HK-2 (cell line): ENCODE data around the gene PRDM16.

Experiments used
- DNase-seq: peaks from one replicate; pipeline ENCODE4 v3.0.0-alpha.2; 2018; ENCODE audit not compliant: unreplicated experiment

The PRDM16 gene

DNA sequence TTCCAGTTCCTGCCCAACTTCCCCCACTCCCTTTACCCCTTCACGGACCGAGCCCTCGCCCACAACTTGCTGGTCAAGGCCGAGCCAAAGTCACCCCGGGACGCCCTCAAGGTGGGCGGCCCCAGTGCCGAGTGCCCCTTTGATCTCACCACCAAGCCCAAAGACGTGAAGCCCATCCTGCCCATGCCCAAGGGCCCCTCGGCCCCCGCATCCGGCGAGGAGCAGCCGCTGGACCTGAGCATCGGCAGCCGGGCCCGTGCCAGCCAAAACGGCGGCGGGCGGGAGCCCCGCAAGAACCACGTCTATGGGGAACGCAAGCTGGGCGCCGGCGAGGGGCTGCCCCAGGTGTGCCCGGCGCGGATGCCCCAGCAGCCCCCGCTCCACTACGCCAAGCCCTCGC lies 343.4 kb downstream of the PRDM16 start:
- DNase-seq, result no peak

DNA sequence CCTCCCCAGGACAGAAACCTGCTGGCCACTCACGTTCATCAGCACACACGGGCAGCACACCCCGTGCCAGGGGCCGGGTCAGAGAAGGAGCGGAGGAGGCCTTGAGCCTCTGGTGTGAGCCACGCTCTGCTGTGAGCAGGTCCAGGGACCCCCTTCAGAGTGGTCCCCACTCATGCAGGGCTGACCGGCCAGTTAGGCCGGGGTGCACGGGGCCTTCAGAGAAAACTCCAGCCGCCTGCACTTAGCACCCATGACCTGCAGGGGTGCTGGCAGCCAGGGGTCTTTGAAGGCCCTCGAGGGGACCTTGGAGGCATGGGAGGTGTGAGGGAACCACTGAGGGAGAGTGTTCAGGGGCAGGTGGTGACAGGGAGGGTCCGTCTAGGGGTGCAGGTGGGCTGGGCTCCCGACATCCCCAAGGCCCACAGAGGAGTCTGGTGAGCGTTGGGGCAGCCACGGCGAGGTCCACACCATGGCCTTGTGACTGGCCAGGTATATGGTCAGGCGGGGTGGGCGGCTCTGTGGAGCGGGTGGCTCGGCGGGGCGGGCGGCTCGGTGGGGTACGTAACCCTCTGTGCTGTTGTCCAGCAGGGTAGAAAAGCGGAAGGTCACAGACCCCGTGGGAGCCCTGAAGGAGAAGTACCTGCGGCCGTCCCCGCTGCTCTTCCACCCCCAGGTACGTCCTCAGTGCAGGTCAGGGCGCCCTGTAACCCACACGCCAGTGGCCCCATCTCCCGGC lies 345.1 kb downstream of the PRDM16 start:
- DNase-seq, result no peak

DNA sequence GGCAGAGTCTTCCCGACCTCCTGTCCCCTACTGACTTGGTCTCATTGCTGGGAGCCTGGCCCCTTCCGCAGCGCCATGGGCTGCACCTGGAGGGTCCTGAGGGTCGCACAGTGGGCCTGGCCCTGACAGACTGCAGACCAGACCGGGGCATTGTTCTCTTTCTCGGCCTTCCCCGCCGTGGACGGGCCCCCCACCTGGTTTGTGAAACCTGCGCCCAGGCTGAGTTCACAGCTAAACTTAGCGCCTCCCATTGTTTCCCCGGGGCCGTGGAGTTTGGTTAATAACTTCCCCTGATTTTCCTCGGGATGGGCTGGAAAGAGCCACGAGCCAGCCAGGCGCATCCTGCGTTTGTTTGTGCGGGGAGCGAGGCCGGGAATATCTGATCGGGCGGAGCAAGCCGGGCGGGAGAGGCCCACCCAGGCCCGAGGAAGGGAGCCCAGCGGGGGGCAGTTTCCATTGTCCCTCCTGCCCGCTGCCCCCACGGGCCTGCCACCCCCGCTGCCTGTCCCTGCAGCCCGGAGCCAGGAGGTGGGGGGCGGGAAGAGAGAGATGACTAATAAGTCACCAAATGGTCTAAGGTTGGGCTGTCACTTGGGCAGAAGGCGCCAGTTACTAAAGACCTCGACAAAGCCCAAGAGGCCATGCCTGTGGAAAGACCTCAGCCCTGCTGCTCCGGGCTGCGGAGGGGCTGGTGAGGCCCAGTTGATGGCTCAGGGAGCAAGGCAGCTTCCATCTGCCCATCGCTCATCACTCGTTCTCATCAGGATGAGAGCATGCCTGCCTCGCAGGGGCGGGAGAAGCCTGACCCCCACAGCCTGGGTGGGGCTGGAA lies 346.5 kb downstream of the PRDM16 start:
- no peak for DNase-seq

DNA sequence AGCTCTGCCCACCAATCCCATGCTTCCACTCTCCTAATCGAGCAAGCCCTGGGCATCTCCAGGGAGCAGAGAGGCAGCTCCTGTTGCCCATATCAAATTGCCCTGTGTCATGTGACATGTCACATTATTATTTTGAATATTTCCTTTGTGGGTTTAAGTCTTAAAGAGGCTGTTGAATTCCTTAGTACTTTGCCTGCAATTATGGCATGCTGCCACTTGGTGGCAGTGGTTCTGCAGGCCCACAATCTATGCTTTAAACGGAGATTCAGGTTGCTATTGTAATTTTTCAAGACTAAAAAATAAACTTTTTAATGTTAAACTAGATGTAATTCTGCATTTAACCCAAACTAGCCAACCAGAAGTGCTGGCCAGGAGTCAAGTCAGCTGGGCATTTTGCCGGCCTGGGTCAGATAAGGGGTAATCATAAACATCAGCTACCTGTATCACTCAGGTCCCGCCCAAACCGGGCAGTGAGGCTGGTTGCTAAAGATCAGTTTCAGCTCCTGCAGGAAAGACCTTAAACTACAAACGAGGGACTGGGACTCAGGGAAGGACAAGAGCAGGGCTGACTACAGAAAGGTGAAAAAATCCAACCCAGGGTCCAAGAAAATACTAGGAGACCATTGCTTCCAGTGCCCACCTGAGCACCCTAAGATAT lies 348.2 kb downstream of the PRDM16 start:
- no peak for DNase-seq

DNA sequence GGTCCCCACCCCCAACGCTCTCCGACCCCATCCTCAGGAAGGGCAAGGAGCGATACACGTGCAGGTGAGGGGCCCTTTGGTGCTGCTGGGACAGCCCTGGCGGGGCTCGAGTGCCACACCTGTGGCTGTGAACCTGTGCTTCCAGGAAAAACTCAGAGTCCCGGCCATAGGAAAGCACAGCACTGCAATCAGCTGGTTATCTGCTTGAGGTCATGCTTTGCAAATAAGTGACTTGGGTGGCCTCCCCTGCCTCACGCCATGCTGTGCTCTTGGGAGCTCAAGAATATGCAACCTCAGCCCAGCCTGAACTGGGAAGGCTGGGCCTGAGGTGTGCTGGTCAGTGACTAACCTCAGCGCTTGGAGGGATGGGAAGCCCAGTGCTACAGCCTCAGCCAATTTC lies 348.9 kb downstream of the PRDM16 start:
- no peak for DNase-seq

DNA sequence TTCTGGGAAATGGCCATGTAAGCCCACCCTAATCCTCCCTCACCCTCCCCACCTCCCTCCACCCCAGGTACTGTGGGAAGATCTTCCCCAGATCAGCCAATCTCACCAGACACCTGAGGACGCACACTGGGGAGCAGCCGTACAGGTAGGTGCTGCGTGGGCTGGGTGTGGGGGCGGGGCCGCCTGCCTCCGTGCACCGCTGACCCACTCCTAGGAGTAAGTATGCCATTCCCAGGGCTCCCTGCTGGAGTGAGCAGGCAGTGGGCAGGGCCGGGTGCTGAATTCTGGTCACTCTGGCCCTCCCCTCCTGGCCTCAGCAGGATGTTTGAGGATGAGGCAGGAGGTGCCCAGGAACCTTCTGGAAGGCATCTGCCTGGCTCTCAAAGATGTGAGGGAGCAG lies 349.6 kb downstream of the PRDM16 start:
- no peak for DNase-seq

DNA sequence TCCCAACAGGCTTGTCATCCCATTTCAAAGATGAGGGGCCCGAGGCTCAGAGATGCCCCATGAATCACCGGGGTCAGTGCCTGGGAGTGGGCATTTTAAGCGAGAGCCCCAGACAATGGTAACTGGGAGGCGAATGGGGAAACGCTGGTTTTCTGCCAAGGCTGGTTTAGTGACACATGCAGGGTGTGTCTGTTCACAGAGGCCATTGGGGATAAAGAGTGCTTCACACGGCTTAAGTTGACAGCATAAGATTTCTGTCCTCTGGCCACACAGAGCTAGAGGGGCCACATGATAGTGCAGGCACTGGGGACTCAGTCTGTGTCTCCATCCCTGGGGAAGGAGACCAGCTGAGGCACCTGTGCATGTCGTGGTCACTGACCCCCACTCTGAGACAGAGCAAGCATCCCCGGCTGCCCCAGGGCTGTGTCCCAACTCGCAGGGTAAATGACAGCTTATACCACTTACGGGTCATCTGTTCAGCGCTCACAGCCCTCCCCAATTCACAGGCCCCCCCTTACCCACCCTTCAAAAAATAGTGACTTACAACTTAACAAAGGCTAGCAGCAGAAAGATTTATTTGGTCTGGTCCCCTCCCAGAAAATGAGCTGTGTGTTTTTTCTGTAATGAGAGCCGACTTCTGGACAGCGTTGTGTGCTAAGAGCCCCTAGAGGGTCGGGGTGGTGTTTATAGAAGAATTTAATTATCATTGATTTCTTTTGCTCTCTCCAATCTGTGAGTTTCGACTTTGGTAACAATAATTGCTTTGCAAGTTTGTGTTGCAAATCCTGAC lies 350.6 kb downstream of the PRDM16 start:
- no peak for DNase-seq

DNA sequence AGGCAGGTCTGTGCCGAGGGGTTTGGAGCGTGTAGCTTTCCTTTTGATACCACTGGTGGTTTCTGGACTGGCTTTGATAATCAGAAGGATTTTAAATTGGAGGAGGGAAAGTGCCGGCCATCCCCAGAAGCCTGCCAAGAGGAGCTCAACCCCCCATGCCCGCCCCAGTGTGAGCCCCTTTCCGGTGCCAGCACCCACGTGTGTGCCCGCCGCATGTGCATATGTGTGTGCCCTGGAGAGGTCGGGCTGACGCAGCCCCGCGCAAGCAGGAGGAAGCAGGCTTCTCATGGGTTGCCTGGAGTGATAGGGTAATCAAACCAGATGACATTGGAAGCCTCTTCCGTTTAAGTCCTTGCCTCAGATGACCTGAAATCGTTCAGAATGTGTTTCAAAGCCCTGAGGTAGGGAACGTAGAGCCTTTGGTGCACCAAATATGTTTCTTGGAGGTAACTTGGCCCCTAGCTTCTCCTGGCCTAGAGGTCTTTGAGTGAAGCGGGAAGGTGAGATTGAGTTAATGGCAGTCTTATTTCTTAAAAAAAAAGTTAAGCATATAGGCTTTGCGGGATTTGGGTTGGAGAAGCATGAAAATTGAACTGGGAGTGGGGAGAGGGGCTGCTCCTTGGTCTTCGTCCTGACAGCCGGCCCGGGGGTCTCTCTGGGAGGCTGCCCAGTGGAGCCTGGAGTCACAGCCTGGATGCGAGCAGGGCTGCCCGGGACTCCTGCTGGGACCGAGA lies 351.4 kb downstream of the PRDM16 start:
- no peak for DNase-seq

DNA sequence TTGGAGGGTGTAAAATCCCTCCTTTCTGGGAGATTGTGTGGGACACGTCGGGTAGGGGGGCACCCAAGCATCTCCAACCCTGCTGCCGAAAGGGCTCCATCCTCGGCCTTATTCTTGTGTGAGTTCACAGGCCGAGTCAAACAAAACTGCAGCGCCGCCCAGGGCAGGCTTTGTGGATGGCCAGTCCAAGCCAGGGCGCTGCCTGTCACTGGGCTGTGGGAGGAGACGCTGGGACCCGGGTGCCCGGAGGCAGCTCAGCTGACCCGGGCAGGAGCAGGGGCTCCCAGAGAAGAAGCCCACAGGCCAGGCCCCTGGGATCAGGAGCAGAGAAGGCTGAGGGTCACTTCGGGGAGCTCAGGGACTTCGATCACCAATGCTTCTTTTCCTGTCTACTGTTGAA lies 353.6 kb downstream of the PRDM16 start:
- DNase-seq, result no peak

DNA sequence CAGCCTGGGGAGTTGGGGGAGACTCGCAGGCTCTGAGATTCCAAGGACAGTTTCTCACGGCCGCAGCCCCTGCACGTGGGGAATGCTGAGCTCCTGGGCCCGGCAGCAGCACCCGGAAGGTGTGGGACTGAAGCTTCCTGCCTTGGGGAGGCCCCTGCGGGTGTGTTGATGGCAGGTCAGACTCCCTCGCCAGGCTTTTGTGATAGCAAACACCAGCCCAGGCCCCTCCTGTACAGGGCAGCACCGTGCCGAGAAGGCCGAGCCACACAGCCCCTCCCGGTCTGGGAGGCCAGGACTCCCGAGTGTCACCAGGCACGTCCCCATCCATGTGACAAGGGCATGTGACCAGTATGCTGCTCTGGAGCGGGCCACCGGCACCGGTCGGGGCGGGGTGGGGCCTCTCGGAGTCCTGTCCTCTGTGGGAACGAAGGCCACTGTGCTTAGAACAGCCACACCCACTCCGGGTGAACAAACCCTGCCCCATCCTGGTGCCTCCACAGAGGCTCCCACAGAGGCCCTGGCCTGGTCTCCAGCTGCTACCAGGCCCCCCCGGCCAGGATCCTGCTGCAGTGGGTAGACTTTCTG lies 354.3 kb downstream of the PRDM16 start:
- DNase-seq, result no peak

DNA sequence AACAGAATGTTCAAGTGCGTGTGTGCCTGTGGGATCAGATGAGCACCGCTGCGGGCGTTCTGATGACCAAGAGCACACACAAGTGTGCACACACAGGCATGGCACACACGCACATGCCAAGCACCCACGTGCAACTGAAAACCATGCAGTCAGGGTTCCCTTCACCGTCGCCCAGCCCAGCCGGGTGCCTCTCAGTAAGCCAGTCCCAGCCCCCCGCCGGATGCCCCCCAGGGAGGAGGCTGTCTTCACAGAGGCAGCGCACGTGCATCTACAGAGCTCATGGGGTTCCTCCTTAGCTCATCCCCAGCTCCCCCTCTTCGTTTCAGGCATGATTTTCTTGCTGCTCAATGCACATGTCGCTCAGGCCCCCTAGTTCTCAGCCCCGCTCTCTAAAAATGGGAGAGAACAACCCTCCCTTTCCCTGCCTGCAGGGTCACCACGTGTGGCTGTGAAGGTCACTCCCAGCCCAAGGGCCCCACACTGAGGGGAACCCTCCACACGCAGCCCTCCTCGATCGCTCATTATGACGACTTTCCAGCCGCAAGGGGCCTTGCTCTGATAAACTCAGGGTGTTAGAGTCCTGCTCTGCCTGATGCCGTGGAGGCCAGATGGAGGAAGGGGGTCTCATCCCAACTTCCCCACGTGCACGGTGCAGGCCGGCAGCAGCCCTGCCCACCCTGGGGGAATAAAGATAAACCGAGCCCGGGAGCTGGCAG lies 355.1 kb downstream of the PRDM16 start:
- no peak for DNase-seq

DNA sequence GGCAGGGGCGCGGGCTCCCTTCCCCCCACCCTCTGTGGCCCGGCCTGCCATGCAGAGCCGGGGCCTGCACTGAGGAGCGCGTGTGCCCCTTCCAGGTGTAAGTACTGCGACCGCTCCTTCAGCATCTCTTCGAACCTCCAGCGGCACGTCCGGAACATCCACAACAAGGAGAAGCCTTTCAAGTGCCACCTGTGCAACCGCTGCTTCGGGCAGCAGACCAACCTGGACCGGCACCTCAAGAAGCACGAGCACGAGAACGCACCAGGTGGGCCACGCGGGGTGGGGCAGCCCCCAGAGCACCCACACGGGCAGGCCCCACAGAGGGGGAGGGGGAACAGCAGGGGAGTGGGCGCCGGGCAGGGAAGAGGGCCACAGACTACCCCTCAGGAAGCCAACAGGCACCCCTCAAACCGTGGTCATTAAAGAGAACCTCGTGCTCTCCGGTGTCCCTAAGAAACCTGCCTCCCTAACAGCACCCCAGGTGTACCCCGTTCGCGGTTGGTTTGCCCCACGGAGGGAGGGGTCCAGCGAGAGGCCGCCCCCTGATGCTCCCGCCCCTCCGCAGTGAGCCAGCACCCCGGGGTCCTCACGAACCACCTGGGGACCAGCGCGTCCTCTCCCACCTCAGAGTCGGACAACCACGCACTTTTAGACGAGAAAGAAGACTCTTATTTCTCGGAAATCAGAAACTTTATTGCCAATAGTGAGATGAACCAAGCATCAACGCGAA lies 356.6 kb downstream of the PRDM16 start:
- no peak for DNase-seq

DNA sequence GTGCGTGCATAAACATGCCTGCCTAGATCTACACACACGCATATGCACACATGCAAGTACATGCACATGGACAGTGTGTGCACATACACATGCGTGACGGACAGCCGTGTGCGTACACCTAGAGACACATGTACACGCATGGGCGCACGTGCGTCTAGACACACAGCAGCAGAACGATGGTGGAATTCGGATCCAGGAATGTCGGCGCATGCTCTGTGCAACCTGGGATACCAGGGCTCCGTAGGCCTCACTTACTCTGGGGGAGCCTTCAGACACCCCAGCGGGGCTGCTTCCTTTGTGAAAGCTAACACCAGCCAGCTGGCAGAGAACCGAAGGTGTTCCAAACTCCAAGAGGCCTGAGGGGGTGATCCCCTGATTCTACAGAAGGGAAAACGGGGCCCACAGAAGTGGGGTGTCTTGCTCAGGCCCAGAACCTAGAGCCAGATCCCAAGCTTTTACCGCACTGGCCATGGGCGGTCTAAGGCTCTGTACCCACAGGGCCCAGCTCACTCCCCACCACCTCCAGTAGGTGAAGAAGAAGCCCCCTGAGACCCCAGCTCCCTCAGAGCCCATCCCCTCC lies 358.0 kb downstream of the PRDM16 start:
- no peak for DNase-seq

DNA sequence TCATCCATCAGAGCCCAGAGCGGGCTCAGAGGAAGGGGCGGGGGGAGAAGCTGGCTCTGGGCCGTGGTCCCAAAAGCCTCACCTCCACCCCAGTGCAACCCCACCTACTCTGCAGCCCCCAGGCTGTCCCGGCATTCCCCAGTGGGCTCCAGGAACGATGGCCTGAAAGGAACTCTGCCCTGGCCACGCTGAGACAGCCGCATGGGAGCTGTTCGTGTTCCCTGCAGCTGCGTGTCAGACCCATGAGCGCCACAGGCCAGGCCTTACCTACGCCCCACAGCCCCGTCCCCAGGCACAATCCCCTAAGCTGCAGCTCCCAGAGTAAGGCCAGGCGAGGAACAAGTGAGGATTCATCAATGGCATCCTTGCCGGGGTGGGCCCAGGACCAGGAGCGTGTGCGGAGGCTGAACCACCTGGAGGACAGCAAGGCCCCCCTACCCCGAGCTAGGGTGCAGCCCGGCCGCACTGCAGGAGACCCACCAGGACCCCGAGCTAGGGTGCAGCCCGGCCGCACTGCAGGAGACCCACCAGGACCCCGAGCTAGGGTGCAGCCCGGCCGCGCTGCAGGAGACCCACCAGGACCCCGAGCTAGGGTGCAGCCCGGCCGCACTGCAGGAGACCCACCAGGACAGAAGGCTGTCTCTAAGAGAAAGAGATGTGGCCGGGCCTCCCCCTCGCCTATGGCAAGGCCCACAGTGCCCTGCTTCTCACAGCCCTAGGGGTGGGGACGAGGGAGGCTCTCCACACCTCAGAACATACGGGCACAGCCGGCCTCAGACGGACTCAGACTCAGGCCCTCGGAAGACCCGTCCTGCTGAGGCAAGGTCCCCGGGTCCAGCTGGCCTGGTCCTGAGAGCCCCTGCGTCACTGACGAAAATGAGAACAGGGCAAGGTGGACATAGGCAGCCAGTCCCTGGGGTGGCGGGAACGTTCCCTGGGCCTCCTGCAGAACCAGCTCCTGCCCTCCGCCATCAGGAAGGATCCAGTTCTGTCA lies 359.0 kb downstream of the PRDM16 start:
- DNase-seq, result no peak

DNA sequence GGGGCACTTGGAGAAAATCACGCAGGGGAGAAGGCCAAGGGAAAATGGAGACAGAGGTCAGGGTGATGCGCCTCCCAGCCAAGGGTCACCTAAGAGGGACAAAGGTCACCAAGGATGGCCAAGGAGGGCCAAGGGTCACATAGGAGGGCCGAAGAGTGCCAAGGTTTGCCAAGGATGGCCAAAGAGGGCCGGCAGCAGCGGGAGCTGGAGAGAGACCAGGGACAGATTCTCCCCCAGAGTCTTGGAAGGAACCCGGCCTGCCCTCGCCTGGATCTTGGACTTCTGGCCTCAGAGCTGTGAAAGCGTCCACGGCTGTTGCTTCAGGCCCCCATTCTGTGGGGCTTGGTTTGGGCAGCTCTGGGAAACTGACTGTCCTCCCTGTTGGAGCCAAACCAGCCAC lies 359.9 kb downstream of the PRDM16 start:
- DNase-seq, result no peak

DNA sequence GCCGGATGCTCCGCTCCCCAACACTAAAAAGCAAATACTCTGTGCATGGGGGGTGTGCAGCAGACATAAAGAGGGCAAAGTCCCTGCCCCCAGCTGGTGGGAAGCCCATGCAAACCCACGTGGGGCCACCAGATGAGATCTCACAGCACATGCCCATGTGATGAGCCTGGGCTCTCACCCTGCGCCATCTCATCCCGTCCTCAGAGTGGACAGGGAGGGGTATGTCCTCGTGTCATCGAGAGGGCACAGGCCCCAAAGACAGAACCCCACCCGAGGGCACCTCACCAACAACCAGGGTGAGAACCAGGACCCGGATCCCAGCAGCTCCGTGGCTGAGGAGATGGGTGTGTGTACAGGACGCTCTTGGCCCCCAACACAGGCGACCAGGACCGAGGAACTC lies 360.3 kb downstream of the PRDM16 start:
- no peak for DNase-seq

DNA sequence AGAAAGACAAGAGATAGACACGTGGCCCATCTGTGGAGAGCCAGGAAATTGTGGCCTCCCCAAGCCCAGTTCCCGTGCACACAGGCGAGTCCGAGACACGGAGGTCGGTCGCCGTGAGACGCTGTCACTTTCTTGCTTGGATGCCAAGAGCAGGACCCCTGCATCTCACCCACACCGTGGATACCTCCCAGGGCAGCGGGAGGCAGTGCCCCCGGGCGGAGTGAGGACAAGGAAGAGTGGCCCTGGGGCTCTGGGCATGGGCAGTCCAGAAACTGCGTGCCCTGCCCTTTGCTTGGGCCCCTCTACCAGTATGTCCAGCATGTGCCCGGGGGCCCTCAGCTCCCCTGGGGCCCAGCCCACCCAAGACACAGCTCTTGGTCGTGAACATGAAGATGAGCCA lies 360.8 kb downstream of the PRDM16 start:
- DNase-seq, result no peak

DNA sequence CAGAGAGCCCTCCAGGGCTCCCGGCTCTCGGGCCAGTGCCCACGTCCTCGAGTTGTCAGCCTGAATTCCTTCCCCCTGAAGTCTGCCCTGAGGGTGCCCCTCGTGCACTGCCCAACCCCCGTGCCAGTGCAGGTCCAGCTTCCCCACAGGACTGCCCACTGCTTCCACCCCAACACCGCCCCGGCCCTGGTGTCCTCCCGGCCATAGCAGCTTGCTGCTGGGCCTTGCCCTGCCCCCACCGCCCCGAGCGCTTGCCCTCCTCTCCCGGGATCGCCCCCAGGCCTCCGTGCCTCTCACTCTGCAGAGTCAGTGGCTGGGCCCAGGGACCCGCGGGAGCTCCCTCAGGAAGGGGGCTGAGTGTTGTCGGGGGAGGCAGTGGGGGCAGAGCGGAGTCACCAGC lies 361.4 kb downstream of the PRDM16 start:
- no peak for DNase-seq
